Stimulated activated CD8-positive, alpha-beta memory T cell treated with anti-CD3 and anti-CD28 coated beads, Interleukin-7, amount 100 ng/mL, for 4 hours (primary cell): Measurements from ENCODE around the gene CCDC33.

Experiments used
- DNase-seq, 2 donors: peaks; one replicate each; pipeline ENCODE4 v3.0.0-alpha.2; 2020; ENCODE audit warnings: low read depth in 2 of 2

Gene CCDC33

DNA sequence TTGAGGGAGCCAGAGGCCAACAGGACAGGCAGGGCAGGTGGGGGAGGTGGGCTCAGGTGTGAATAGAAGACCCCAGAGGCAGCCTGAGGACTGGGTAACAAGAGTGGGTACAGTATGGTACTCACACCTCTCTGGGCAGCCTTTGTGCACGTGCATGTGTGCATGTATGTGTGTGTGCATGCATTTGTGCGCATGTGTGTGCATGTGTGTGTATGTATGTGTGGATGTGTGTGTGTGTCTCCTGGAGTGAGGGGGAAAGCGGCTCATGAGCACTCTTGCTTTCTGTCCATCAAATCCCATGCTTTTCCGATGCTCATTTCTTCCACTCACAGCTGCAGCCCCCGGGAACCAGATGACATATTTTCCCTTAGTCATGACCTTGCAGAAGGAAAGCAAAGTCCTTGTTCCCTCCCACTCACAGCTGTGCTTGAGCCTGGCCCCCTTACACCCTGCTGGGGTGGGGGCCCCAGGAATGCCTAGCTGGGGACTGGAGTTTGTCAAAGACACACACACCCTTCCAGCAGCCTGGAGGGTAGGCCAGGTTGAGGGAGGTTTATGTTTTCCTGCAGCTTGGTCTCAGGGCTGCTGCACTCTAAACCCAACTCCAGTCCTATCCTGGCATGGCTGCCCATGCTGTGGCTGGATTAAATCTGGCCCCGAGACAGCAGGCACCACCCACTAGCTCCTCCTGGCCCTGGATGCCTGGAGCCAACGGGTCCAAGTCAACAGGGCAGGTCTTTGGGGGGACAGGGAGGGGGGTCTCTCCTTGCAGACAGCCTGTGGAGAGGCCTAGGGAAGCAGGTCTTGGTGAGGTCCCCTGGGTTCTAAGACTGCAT is 22.5 kb downstream of the CCDC33 start:
- no peak for DNase-seq

DNA sequence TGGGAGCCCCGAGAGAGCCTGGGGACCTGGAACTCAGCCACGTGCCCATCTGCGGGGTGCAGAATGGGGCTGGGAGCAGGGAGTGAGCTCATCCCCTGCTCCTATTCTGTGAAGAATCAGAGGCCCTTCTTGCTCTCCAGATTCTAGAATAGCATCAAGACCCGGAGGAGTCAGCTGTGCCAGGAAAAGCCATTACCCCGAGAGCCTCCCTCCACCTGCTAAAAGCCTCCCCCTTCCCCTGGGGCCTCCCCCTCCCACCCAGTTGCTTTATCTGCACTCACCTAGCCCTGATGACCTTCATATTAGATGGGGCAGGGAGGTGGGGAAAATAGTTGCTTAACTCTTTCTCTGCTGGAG is 23.1 kb downstream of the CCDC33 start:
- no peak for DNase-seq

DNA sequence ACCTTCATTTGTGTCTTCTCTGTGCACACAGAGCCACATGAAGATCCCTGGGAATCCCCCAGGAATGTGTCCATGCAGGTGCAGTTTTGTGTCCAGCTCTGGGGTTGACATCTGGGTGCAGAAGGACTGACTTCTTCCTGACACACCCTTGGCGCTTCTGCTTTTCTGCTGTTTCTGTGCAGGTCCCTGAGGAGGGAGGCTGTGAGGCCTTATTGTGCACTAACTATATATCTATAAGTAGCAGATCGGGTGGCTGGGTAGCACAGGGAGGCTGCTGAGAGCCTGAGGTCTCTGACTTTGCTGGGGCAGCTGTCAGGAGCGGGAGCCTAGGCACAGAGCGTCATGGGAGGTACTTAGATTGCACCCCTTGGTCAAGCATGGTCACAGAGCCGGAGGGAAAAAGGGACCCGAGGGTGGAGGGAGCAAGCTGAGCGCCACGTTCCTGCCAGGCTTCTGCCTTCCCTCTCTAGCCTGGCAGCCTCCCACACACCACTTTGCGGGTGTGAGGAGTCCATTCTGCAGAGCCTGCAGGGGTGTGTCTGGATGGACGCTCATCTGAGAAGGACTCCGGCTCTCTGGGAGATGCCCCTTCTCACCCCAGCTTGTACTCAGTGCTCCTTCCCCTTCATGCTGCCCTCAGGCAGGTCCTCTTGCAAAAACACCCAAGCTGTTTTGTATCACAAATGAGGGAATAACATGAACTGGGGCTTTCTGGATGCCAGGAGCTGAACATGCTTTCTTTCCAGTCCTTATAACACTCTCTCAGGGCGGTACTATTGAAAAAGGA is 23.9 kb downstream of the CCDC33 start:
- DNase-seq = no peak

DNA sequence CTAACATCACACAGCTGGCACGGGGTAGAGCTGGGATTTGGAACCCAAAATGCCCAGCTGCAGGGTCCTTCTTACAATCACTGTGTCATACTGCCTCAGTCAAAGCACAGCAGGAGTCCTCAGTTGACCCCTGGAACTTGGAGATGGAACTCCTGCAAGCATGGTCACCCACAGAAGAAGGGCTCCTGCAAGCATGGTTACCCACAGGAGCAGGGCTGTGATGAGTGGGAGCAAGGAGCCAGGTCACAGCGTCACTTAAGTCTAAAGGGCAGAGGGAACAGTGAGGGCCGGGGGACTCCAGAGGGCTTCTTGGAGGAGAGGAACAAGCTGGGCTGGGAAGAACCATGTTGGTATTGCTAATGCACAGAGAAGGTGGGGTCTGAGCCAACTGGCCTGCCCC is 24.9 kb downstream of the CCDC33 start:
- no peak for DNase-seq

DNA sequence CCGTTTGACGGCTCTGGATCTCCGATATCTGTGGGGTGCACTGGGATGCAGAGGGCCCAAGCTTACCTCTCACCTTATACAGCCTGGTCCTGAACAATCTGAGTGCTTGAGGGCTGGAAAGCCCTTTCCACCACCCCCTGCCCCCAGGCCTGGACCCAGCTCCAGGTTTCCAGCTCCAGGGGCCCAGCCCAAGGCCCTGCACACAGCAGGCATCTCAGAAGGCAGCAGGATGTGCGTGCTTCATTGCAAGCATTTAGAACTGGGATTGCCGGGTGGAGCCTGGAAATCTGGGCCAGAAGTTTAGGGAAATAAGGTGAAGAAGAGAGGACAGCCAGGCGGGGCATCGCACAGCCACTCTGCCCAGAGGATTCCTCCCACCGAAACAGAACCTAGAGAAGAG is 25.6 kb downstream of the CCDC33 start:
- DNase-seq = no peak

DNA sequence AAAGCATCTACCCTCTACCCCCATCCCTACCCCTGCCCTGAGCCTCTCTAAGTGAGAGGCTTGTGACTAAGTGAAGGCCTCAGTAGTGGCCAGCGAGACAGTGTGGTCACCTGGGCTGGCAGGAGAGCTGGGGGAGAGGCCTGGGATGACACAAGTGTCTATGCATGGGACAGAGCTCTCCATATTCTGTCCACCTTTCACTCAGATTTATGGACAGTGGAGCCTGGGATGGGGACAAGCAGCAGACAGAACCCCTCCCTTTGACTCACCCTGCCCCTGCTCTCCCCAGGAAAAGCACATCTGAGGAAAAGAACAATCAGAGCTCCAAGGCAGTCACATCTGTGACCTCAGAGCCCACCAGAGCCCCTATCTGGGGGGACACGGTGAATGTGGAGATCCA is 26.0 kb downstream of the CCDC33 start:
- DNase-seq = no peak

DNA sequence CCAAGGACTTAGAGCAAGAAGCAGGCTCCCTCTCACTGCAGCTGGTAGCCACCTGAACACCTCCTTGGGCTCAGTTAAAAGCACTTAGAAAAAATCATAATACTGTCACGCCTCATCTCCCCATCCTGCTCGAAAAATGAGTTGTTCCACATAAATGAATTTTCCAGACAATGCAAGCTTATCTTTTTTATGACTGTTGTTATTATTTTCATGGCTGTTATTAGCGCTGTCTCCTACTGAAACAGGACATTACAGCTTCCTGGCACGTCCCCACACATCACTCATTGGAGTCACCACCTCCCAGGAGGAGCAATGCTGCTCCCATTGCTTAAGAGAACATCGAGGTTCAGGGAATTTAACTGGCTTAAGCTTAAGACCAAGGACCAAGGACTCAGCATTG is 26.5 kb downstream of the CCDC33 start:
- no peak for DNase-seq

DNA sequence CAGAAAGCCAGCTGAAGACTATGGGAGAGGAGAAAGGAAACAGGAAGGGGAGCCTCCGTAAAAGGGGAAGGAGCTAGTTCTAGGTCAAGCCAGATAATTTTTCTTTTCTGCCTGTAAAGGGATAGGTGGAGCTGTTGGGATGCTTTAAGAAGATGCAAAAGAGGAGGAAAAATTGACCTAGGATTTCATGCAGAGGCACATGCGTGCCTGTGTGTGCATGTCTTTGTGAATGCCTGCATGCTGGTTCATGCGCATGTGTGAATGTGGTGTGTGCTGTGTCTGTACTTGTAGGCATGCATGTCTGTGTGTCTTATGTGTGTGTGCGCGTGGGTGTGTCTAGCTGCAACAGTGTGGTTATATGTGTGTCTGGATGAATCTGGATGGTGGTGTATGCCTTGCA is 27.3 kb downstream of the CCDC33 start:
- no peak for DNase-seq

DNA sequence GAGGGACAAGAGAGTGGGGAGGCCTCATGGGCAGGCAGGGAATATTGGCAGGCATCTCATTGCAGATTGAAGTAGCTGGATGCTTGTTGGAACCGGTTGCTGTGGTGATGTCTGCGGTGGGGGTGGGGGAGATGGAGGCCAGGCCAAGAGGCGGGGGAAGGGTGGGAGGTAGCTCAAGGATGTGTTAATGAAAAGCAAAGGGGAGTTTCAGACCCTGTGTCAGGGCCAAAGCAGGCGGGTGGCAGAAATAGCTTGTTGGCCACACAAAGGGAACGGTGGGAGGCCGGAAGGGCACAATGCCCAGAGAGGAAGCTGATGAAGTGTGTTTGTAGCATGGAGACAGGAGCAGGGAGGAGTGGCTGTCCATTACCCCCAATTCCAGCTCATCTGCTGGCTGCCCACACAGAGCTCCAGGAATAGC is 28.0 kb downstream of the CCDC33 start:
- DNase-seq = no peak

DNA sequence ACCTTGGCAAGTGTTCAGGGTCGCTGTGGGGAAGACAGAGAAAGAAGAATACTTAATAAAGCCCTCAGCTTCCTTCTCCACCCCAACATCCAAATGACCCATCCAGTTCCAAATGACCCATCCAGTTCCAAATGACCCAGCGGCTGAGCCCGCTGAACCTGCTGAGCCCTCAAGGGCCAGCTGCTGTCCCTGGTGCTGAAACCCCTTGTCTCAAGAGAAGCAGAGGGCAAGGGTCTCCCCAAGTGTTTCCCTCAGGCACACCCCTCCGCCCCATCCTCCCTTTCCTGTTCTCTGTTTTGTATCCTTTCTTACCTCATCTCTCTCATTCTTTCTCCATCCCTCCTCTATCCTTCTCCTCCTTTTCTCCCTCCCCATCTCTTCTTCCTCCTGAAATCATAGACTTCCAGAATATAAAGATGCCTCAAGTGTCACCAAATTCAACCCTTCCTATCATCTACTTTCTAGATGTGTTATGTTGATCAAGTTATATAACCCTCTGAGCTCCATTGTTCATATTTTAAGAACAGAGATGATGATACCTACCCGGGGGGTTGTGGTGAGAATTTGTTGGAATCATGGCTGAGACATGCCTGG is 29.0 kb downstream of the CCDC33 start:
- no peak for DNase-seq

DNA sequence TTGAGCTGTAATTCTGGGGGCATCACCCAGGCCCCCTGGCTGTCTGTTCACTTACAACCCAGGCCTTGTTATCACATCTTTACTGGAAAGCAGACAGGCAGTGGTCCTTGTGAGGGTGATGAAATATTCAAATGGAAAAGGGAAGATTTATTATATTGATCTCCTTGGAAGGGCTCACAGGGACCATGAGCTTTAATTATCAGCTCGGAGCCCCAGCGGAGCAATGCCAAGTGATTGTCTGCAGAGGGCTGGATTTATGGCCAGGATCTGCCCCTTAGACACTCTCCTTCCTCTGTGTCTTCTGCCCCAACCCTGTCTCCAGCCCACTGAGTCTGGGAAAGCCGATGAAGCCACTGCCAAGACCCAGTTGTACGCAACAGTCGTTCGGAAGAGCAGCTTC is 31.9 kb downstream of the CCDC33 start:
- DNase-seq = no peak

DNA sequence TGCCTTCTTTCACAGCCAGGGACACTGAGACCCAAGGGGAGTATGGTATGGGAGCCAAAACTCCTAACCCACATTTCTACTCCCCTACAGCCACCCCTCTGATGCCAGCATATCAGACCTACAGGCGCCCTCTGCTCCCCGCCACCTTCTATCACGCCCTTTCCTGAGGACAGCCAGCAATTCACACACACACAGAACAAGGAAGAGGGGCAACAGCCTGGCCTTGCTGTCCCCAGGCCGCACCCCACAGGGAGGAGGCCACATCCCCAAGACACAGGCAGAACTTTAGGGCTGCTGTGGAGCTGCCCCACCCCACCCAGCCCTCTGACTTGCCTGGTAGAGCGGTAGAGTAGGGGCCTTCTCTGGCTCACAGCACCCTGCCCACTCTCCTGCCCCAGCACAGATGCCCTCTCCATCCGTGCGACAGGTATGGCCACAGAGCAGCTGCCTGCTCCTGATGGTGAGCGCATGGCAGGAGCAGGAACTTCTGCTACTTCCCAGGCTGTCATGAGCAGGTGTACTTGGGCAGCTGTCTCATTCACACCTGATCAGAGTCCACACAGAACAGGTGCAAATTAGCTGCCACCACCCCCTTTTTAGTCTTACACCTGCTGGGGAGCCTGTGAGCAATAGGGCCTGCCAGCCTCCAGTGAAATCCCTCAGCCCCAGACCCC is 33.4 kb downstream of the CCDC33 start:
- DNase-seq = no peak

DNA sequence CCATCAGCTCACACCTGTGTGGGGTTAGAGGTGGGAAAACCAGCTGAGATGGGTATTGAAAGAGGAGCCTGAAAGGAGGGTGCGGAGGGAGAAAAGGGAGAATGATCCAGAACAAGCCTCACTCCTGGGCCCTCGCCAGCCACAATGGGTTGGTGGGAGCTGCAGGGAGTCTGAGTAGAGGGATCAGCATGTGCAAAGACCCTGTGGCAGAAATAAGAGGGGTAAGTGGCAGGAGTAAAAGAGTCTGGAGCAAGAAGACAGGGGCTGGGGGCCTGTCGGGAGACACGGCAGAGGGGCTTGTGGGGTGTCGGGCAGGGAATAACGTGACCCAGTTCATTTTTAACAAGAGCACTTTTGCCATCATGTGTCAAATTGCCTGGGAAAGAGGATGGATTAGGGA is 34.0 kb downstream of the CCDC33 start:
- no peak for DNase-seq

DNA sequence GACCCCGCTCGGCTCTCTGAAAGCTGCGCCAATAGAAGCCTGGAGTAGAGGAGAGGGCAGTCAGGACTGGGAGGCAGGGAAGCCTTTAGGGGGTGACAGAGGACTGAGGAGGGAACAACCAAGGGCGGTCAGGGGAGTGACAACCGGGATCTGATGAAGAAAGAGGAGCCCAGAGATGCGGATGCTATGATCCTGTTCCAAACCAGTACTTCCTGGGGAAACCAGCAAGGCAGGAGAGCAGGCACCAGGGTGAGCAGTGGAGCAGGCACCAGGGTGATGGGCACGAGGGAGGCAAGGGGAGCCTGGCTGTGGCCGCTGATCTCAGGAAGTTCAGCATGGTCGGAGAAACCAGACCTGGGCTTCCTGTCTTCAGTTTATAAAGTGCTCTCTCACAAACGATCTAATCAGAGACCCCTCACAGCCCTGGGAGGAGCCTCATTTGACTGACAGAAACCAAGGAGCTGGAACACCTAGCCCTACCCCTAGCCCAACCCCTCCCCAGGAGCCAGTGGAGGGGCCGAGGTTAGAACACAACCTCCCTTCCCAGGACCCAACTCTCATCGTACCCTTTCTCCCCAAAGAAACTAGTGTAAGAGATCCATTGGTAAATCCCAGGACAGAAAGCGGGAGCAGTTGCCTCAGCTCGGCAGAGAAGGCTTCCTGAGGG is 34.9 kb downstream of the CCDC33 start:
- no peak for DNase-seq

DNA sequence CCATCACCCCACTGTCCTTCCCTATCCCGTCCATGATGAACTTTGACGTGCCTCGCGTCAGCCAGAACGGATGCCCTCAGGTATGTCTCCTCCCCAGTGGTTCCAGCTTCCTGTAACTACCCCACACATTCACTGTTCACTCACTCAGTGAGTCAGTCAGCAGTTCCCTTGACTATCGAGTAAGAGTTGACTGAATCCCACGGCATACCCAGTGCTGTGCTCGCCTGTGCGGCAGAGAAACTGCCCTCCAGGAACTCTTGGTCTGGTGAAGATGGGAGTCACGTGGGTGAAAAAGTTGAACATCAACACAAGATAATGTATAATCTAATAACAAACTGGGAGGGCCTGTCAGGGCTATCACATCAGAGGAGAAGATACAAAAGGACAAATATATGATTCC is 36.7 kb downstream of the CCDC33 start:
- DNase-seq = no peak

DNA sequence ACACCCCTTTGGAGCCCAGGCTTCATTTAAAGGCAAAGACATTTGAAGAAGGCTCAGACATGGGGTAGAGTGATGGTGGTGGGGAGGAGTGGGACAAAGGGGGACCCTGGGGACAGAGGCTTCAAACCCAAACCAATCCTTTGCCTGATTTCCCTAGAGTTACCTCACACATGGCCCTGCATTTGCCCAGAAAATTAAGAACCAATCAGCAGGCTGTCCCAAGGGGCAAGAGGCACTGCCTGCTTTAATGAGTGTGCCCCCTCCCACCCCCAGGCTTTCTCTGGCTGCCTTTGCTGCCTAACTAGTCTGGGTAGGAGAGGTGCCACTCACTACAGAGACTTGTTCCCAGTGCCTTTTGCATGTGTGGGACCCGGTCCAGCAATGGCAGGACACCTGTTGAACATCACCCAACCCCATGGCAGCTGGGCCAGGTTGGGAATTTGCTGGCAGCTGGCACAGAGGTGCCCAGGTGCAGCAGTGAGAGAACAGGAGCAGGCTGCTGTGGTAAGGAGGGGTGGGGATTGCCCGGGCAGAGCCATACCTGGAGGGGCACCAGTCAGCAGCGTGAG is 38.4 kb downstream of the CCDC33 start:
- DNase-seq = no peak

DNA sequence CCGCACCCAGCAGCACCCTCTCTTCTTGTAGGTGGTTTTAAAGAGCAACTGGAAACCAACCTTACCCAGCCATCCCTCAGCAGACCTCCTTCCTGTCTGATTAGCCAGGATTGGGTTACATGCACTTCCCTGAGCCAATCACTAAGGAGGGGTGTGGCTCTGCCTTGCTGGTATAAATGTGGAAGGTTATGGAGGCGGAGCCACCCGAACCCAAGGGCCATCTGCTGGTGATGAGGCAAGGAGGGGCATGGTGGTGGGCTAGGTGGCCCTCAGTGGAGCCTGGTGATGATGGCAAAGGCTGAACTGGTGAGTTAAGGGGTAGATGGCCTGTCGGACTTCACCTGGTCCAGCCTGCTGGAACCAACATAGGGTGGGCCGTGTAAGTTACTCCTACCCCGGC is 39.8 kb downstream of the CCDC33 start:
- no peak for DNase-seq

DNA sequence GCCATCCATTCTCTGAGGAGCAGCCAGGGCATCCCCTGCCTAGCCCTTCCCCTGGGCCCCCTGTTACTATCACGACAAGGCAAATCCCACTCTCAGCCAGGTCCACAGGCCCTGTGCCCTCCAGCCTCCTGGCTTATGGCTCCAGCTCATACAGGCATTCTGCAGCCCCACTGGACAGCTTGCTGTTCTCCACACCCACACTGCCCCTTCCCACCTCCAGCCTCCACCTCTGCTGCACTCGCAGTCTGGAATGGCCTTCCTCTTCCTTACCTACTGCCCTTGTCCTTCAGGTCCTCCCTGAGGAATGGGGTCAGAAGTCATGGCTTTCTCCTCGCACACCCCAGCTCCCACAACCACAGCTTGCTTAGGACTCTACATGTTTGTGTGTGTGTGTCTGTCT is 40.4 kb downstream of the CCDC33 start:
- DNase-seq = no peak

DNA sequence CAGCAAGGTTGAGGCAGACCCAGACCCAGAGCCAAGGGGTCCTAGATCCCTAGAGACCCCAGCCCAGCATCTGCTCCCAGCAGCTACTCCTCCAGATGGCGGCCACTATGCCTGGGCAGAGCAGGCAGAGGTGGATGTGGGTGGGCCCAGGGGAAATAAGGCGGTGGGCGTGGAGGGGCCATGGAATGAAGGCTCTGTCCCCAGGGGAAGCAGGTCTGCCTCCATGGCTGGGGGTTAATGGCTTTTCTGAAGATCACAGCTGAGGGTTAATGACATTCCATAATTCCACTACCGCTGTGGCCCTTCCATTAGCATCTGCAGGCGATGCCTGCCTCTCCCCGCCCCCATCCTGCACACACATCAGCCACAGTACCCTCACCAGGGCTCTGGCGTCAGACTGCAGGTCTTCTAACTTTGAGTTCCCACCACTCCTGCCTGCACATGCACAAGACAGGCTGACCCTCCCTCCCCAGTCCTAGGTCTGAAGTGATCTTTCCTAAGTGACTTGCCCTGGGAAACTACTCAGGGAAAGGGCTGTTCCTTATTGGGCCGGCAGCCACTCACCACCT is 41.2 kb downstream of the CCDC33 start:
- no peak for DNase-seq

DNA sequence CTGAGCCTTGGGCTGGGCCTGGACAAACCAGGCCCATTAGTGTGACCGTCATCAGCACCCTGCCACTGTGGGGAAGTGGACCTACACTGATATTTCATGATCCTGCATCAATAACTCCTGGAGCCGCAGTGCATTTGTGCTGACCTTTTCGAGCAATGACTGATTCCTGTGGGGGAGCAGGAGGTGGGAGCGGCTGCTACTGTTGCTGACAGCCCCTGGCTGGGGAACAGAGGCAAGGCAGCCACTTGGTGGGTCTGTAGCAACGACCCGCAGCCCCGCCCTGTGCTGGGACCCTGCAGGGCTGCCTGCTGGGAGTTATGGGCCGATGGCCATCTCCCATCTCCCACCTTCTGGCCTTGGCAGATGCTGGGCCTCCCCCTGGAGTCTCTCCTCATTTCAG is 42.1 kb downstream of the CCDC33 start:
- DNase-seq = no peak
